Trophoblast cell (in vitro differentiated cells and primary cell): ENCODE data around the gene CD1B.
"Not testable (repeated sequence)": the region's sequence is repeated elsewhere in the genome, so short reads cannot be mapped to it uniquely, and the experiment has no call there.

ENCODE experiments used
- DNase-seq, 2 donors: peaks; one replicate each; pipeline ENCODE4 v3.0.0-alpha.2; 2016
- H2AFZ ChIP-seq: 2 replicates; pipeline ENCODE4 v1.6.1; 2013; ENCODE audit warnings: low read length, moderate library complexity, mild to moderate bottlenecking; ENCODE audit not compliant: insufficient read depth, poor library complexity
- H2AK5ac ChIP-seq: 2 replicates; pipeline ENCODE4 v1.6.1; 2013; ENCODE audit warnings: mild to moderate bottlenecking, low read length
- H2BK120ac ChIP-seq: 2 replicates; pipeline ENCODE4 v1.6.1; 2013; ENCODE audit warnings: low read length, mild to moderate bottlenecking, moderate library complexity; ENCODE audit not compliant: insufficient read depth, poor library complexity
- H2BK12ac ChIP-seq: 2 replicates; pipeline ENCODE4 v1.6.1; 2013; ENCODE audit warnings: mild to moderate bottlenecking, low read length, moderate library complexity
- H2BK5ac ChIP-seq: 2 replicates; pipeline ENCODE4 v1.6.1; 2013; ENCODE audit warnings: low read length, low read depth, moderate library complexity, mild to moderate bottlenecking; ENCODE audit not compliant: poor library complexity
- H3K14ac ChIP-seq: 2 replicates; pipeline ENCODE4 v1.6.1; 2013; ENCODE audit warnings: mild to moderate bottlenecking, low read length
- H3K18ac ChIP-seq: 2 replicates; pipeline ENCODE4 v1.6.1; 2013; ENCODE audit warnings: mild to moderate bottlenecking, low read length
- H3K23ac ChIP-seq: 2 replicates; pipeline ENCODE4 v1.6.1; 2013; ENCODE audit warnings: low read length
- H3K27ac ChIP-seq: 2 replicates; pipeline ENCODE4 v1.5.1; 2013; ENCODE audit warnings: low read depth, mild to moderate bottlenecking, inconsistent platforms, low read length, moderate library complexity
- H3K27me3 ChIP-seq: 2 replicates; pipeline ENCODE4 v1.6.1; 2013; ENCODE audit warnings: inconsistent platforms, mild to moderate bottlenecking, low read length, moderate library complexity; ENCODE audit not compliant: insufficient read depth
- H3K36me3 ChIP-seq, 2 experiments: 1 replicate in 1 of 2; 2 replicates in 1 of 2; pipeline ENCODE4 v1.6.1; 2013; ENCODE audit warnings: low read length in 2 of 2, mild to moderate bottlenecking in 2 of 2, moderate library complexity in 1 of 2; ENCODE audit not compliant: insufficient read depth in 2 of 2, control insufficient read depth in 1 of 2
- H3K4ac ChIP-seq: 2 replicates; pipeline ENCODE4 v1.6.1; 2013; ENCODE audit warnings: low read depth, mild to moderate bottlenecking, low read length, moderate library complexity
- H3K4me1 ChIP-seq, 2 experiments: 1 replicate in 1 of 2; 2 replicates in 1 of 2; pipeline ENCODE4 v1.6.1; 2013; ENCODE audit warnings: low read length in 2 of 2, mild to moderate bottlenecking in 2 of 2, moderate library complexity in 1 of 2; ENCODE audit not compliant: insufficient read depth in 2 of 2, control insufficient read depth in 1 of 2
- H3K4me2 ChIP-seq: 2 replicates; pipeline ENCODE4 v1.6.1; 2013; ENCODE audit warnings: inconsistent platforms, mild to moderate bottlenecking, low read length, moderate library complexity
- H3K4me3 ChIP-seq: 2 replicates; pipeline ENCODE4 v1.5.1; 2013; ENCODE audit warnings: mild to moderate bottlenecking, low read depth, low read length, inconsistent platforms
- H3K79me1 ChIP-seq: one replicate; pipeline ENCODE4 v1.6.1; 2013; ENCODE audit warnings: low read length
- H3K79me2 ChIP-seq: 2 replicates; pipeline ENCODE4 v1.6.1; 2013; ENCODE audit warnings: low read length, mild to moderate bottlenecking; ENCODE audit not compliant: control insufficient read depth, insufficient read depth, poor library complexity
- H3K9ac ChIP-seq: 2 replicates; pipeline ENCODE4 v1.6.1; 2013; ENCODE audit warnings: mild to moderate bottlenecking, low read length
- H3K9me3 ChIP-seq: 2 replicates; pipeline ENCODE4 v1.6.1; 2013; ENCODE audit warnings: low read depth, mild to moderate bottlenecking, control low read depth, inconsistent platforms, low read length; ENCODE audit not compliant: insufficient read depth
- H4K12ac ChIP-seq: 2 replicates; pipeline ENCODE4 v1.6.1; 2013; ENCODE audit warnings: low read depth, mild to moderate bottlenecking, low read length, moderate library complexity
- H4K8ac ChIP-seq: 2 replicates; pipeline ENCODE4 v1.6.1; 2013; ENCODE audit warnings: low read depth, mild to moderate bottlenecking, low read length, moderate library complexity
- H4K91ac ChIP-seq: one replicate; pipeline ENCODE4 v1.6.1; 2013; ENCODE audit warnings: low read depth, mild to moderate bottlenecking, low read length, moderate library complexity
- WGBS: extraction: QIAGEN DNeasy Blood & Tissue Kit; methylation state at CpG from one replicate; pipeline ENCODE4 v1.1.7; 2013; ENCODE audit warnings: missing lambda C conversion rate; ENCODE audit not compliant: insufficient read length, insufficient coverage; ENCODE audit errors: extremely low coverage; 5-methylcytosine and 5-hydroxymethylcytosine counted together

Gene CD1B

GRCh38 chr1:158348946-158349345 is 17.6 kb upstream of the CD1B start:
- H4K91ac ChIP-seq, H3K36me3 ChIP-seq, H2BK5ac ChIP-seq, H3K79me2 ChIP-seq, H3K18ac ChIP-seq, H3K9me3 ChIP-seq, H3K27ac ChIP-seq, H3K4me2 ChIP-seq, H3K9ac ChIP-seq, H2AK5ac ChIP-seq, H2BK120ac ChIP-seq, H3K79me1 ChIP-seq, DNase-seq, H3K23ac ChIP-seq, H4K8ac ChIP-seq, H3K27me3 ChIP-seq, H3K4me3 ChIP-seq, H3K14ac ChIP-seq, H4K12ac ChIP-seq, H2AFZ ChIP-seq, H3K4ac ChIP-seq, H3K4me1 ChIP-seq, H2BK12ac ChIP-seq: not testable (repeated sequence)
- no CpG with 5 or more reads among the region's 24 CpGs for WGBS

DNA sequence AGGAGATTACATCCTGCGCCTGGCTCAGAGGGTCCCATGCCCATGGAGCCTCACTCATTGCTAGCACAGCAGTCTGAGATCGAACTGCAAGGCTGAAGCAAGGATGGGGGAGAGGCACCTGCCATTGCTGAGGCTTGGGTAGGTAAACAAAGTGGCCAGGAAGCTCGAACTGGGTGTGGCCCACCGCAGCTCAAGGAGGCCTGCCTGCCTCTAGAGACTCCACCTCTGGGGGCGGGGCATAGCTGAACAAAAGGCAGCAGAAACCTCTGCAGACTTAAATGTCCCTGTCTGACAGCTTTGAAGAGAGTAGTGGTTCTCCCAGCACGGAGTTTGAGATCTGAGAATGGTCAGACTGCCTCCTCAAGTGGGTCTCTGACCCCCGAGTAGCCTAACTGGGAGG is 5.1 kb upstream of the CD1B start:
- H2AK5ac ChIP-seq, H2AFZ ChIP-seq, H3K4me3 ChIP-seq, H4K8ac ChIP-seq, H3K9me3 ChIP-seq, H3K4me1 ChIP-seq, H2BK5ac ChIP-seq, H4K91ac ChIP-seq, H3K23ac ChIP-seq, H3K27ac ChIP-seq, H3K14ac ChIP-seq, H3K18ac ChIP-seq, H3K4me2 ChIP-seq, H3K79me1 ChIP-seq, H2BK12ac ChIP-seq, H3K79me2 ChIP-seq, H3K4ac ChIP-seq, H3K27me3 ChIP-seq, H2BK120ac ChIP-seq, H3K36me3 ChIP-seq, H3K9ac ChIP-seq, H4K12ac ChIP-seq, DNase-seq: not testable (repeated sequence)
- WGBS: no CpG with 5 or more reads among the region's 7 CpGs

GRCh38 chr1:158335213-158335532 is 3.8 kb upstream of the CD1B start:
- H3K4me1 ChIP-seq: no peaks in the 10 kb centered on the region
- H3K4ac ChIP-seq: no peak overlapping the region
- H3K9ac ChIP-seq: no peak overlapping the region
- no peaks in the 10 kb centered on the region for H3K36me3 ChIP-seq
- H2BK5ac ChIP-seq: no peak overlapping the region
- DNase-seq: no peak
- no peak overlapping the region for H4K8ac ChIP-seq
- no peak overlapping the region for H3K23ac ChIP-seq
- no peaks in the 10 kb centered on the region for H3K9me3 ChIP-seq
- no peak overlapping the region for H3K14ac ChIP-seq
- no peak overlapping the region for H4K12ac ChIP-seq
- no peak overlapping the region for H3K4me2 ChIP-seq
- no peak overlapping the region for H2AK5ac ChIP-seq
- no peaks in the 10 kb centered on the region for H3K79me2 ChIP-seq
- no peak overlapping the region for H2BK12ac ChIP-seq
- H2AFZ ChIP-seq: no peak overlapping the region
- no peak overlapping the region for H3K27ac ChIP-seq
- H3K79me1 ChIP-seq: no peaks in the 10 kb centered on the region
- no peak overlapping the region for H2BK120ac ChIP-seq
- H4K91ac ChIP-seq: no peak overlapping the region
- H3K27me3 ChIP-seq: no peaks in the 10 kb centered on the region
- H3K4me3 ChIP-seq: no peak overlapping the region
- H3K18ac ChIP-seq: no peak overlapping the region

GRCh38 chr1:158334526-158335212 is 3.3 kb upstream of the CD1B start:
- H3K4ac ChIP-seq: no peak overlapping the region
- no peaks in the 10 kb centered on the region for H3K9me3 ChIP-seq
- H3K9ac ChIP-seq: no peak overlapping the region
- no peaks in the 10 kb centered on the region for H3K79me1 ChIP-seq
- H3K23ac ChIP-seq: no peak overlapping the region
- H2BK5ac ChIP-seq: no peak overlapping the region
- H2AK5ac ChIP-seq: no peak overlapping the region
- no peak overlapping the region for H2BK120ac ChIP-seq
- no peak overlapping the region for H2BK12ac ChIP-seq
- no peak overlapping the region for H4K12ac ChIP-seq
- H3K27me3 ChIP-seq: no peaks in the 10 kb centered on the region
- no peak overlapping the region for H4K8ac ChIP-seq
- no CpG with 5 or more reads among the region's 2 CpGs for WGBS
- no peak overlapping the region for H3K4me3 ChIP-seq
- no peak overlapping the region for H3K14ac ChIP-seq
- H3K79me2 ChIP-seq: no peaks in the 10 kb centered on the region
- H2AFZ ChIP-seq: no peak overlapping the region
- H3K4me1 ChIP-seq: no peaks in the 10 kb centered on the region
- no peak overlapping the region for H3K4me2 ChIP-seq
- no peak overlapping the region for H4K91ac ChIP-seq
- no peak overlapping the region for H3K27ac ChIP-seq
- no peaks in the 10 kb centered on the region for H3K36me3 ChIP-seq
- DNase-seq: no peak
- H3K18ac ChIP-seq: no peak overlapping the region
